T-helper 1 cell treated with Interleukin-12 subunit alpha and Interleukin-12 subunit beta and Interleukin-4 antibody, amounts not matched to agents 30 ng/mL and 1 ng/mL, for 36 hours (primary cell): ENCODE data around the gene SLC7A8. TPM values are rescaled to one million over a fixed set of nuclear protein-coding genes. Genes with fewer than 3 reads are reported as not detected.

Experiments
- intact Hi-C: fragments of 100-400 bp; cut with micrococcal nuclease; formaldehyde crosslinking; loops from one replicate; pipeline ENCODE4 v1.15.1; 2024
- total RNA-seq: library from RNA; stranded (reverse); gene quantifications from 2 replicates; pipeline ENCODE4 v1.2.3, GENCODE V29; 2022

Gene SLC7A8
- total RNA-seq, 1 donor from 2014 or later, result 0.25 TPM

DNA sequence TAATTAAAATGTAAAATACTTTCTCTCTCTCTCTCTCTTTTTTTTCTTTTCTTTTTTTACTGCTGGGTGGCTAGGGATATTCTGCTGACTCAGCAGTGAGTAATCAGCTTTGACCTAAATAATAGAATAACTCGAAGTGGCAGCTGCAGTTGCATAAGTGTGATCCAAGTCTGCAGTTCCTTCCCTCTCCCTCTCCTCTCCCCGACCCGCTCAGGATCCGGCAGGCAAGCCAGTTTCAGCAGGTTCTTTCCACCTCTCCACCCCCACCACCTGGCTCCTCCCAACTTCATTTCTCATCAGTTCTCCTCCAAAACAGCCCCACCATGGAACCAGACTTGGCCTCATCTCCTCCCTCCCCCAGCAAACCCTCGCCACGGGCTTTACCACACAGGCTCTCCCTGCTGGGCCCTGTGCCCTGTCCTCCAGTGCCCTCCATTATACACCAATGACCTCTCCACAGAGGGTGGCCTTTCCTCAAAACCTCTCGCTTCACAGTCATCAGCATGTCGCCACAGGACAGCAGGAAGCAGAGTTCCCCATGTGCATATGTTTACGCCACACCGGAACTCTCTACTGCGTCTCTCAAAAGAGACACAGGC lies 22.4 kb downstream of the SLC7A8 start:
- intact Hi-C loops, result no loop called here

GRCh38 chr14:23159532-23159931 lies 23.9 kb downstream of the SLC7A8 start:
- intact Hi-C loops, result no loop called here

GRCh38 chr14:23158779-23159178 lies 24.7 kb downstream of the SLC7A8 start:
- intact Hi-C loops, result no loop called here

- intact Hi-C loops, result no loop called here
These were observed 28.4 kb downstream of the SLC7A8 start for GRCh38 chr14:23154964-23155587.

- intact Hi-C loops, result no loop called here
These were observed 29.3 kb downstream of the SLC7A8 start for GRCh38 chr14:23153851-23154796.

- intact Hi-C loops, result no loop called here
These were observed 32.1 kb downstream of the SLC7A8 start for GRCh38 chr14:23151342-23151741.

DNA sequence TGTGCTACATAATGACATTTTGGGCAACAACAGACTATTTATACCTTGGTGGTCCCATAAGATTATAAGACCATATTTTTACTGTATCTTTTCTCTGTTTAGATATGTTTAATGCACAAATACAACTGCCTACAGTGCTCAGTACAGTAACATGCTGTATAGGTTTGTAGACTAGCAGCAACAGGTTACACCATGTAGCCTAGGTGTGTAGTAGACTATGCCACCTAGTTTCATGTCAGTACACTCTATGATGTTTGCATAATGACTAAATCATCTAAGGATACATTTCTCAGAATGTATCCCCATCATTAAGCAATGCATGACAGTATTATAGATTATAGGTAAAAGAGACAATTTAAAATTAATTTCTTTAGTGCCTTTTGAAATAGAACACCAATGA lies 33.7 kb downstream of the SLC7A8 start:
- intact Hi-C loops, result no loop called here

- intact Hi-C loops, result no loop called here
These were observed 34.7 kb downstream of the SLC7A8 start for GRCh38 chr14:23148591-23149249.

GRCh38 chr14:23147676-23148075 lies 35.8 kb downstream of the SLC7A8 start:
- intact Hi-C loops, result no loop called here

DNA sequence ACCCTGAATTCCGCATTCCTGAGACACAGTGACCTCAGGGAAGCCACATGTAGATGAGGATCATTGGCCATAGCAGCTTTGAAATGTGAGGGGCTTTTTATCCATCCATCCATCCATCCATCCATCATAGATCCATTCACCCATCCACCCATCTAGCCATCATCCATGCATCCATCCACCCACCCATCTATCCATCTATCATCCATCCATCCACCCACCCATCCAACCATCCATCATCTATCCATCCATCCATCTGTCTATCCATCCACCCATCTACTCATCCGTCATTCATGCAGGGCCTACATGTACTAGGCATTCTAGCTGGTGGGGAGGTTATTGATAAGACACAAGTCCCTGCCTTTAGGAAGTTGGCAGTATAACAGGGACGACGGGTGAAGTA lies 36.5 kb downstream of the SLC7A8 start:
- intact Hi-C loops, result no loop called here

- intact Hi-C loops, result no loop called here
These were observed 37.0 kb downstream of the SLC7A8 start for GRCh38 chr14:23146351-23146910.

- intact Hi-C loops, result no loop called here
These were observed 37.6 kb downstream of the SLC7A8 start for GRCh38 chr14:23145794-23146350.

GRCh38 chr14:23143911-23144310 lies 39.5 kb downstream of the SLC7A8 start:
- intact Hi-C loops, result no loop called here

- intact Hi-C loops, result no loop called here
These were observed 40.6 kb downstream of the SLC7A8 start for GRCh38 chr14:23142826-23143225.

- intact Hi-C loops, result no loop called here
These were observed 41.6 kb downstream of the SLC7A8 start for GRCh38 chr14:23141706-23142444.

DNA sequence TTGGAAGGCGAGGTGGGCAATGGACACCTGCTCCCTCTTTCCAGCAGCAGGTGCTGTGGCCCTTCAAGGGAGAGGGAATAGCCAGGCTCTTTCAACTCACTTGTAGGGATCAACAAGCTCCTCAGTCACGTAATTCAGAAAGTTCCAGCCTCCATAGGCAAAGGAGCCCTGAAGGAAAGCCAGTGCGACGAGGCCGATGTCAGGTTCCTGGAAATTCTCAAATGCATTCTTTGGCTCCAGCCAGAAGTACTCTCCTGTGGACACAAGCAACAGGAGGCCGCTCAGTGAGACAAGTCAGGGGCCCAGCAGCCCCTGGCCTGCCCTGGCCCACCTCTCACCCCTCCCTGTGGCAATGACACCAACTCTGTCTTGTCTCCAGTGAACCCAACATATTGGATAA lies 43.1 kb downstream of the SLC7A8 start:
- intact Hi-C loops, result no loop called here

DNA sequence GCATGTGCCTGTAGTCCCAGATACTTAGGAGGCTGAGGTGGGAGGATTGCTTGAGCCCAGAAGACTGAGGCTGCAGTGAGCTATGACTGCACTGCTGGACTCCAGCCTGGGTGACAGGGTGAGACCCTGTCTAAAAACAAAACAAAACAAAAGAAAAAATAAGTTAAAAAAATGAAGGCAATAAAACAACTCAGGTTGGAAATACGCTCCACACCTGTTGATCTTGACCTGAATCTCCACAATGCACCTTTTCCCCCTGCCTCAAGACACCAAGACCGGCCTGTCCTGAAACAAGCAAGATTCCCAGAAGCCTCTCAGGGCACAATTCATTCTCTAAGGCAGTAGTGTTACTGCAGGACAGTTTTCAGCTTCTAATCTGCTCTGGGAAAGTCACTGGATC lies 43.6 kb downstream of the SLC7A8 start:
- intact Hi-C loops, result no loop called here

DNA sequence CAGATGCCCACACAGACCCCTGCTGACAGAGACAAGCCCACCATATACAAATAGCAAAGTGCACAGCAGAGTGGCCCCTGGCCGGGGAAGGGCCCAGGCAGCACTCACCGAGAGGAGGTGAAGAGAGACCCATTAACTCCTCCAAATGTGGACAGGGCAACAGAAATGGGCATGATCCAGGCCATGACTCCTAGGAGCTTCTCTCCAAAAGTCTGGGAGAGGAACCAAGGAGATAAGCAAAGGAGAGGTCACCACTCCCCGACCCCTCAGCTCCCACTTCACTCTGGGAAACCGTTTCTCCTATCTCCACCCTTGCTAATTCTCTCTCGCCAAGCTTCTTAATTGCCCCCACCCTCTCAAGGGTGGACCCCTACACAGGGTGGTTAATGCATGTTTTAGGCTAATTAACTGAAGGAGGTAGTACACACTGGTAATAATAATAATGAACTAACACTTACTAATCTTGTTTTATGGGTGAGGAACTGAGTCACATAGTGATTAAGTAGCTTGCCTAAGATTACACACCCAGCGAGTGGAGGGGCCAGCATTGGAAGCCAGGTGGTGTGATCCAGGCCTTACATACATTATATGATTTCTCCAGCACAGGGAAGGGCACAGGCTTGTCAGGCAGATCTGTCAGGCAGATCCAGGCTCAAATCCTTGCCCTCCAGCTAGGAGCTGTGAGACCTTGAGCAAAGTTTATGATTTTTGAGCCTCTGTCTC lies 45.5 kb downstream of the SLC7A8 start:
- intact Hi-C loops, result no loop called here

DNA sequence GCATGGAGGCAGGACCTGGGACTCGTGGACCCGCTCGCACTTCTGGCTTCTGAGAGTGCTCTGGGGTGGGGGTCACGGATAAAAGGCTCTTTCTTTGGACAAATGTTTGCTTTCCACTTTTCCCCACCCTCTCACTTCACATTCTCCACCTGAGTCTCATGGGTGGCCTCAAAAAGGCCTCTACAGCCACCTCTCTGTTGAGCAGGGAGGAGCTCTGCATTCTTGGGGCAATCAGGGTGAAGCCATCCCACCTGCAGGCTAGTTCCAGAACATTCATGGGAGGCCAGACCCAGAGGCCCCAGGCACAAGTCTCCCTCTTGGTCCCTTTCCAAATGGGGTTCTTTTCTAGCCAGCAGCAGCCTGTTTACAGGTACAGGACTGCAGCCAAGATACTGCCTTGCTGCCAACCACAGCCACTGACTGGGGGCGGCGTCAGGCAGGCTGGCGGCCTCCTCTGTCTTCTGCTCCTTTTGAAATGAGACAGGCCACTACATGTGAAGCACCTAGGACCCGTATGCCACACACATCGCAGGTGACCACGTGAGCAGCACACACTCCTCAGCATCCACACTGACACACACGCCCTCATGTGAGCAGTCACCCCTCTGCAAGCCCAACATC lies 46.2 kb downstream of the SLC7A8 start:
- intact Hi-C loops, result no loop called here
